Measurements from ENCODE around the gene ZBTB46. TPM values are rescaled to one million over a fixed set of nuclear protein-coding genes. Genes with fewer than 3 reads are reported as not detected.
A peak's percentile ranks its signal among the peaks of the same experiment; 100 is the strongest.

ZBTB46 gene
- total RNA-seq, 1 experiment from 2014 or later = 13.5 TPM

GRCh38 chr20:63701329-63702035 is 129.6 kb downstream of the ZBTB46 start:
- H3K36me3 ChIP-seq (replicated peaks; ENCODE audit: control insufficient read depth, insufficient read depth, low read length) = peaks cover 16% of the 10 kb centered on the region

GRCh38 chr20:63701051-63701328 is 130.1 kb downstream of the ZBTB46 start:
- DNase-seq = no peak
- no peak overlapping the region for H3K4me3 ChIP-seq (ENCODE audit: insufficient read depth, low read depth, low read length)
- H3K36me3 ChIP-seq (replicated peaks; ENCODE audit: control insufficient read depth, insufficient read depth, low read length) = peaks cover 11% of the 10 kb centered on the region
- no peaks in the 10 kb centered on the region; the same call in 1 of the 2 replicates for H3K27me3 ChIP-seq (ENCODE audit: control insufficient read depth, insufficient read depth, low read length)

More at GRCh38 chr20:63701329-63702035, 129.6 kb downstream of the ZBTB46 start:
- peak; percentile 51 for DNase-seq
- H3K4me3 ChIP-seq (ENCODE audit: insufficient read depth, low read depth, low read length) = no peak overlapping the region
- H3K27me3 ChIP-seq (ENCODE audit: control insufficient read depth, insufficient read depth, low read length) = no peaks in the 10 kb centered on the region; the same call in 1 of the 2 replicates

- peaks cover 9% of the 10 kb centered on the region for H3K36me3 ChIP-seq (replicated peaks; ENCODE audit: control insufficient read depth, insufficient read depth, low read length)
- H3K4me3 ChIP-seq (ENCODE audit: insufficient read depth, low read depth, low read length) = no peak overlapping the region
- peak; percentile 67 for DNase-seq
- H3K27me3 ChIP-seq (ENCODE audit: control insufficient read depth, insufficient read depth, low read length) = no peaks in the 10 kb centered on the region; the same call in 1 of the 2 replicates
These were observed 130.6 kb downstream of the ZBTB46 start for GRCh38 chr20:63700199-63701050.

- no peak for DNase-seq
- H3K27me3 ChIP-seq (ENCODE audit: control insufficient read depth, insufficient read depth, low read length) = no peaks in the 10 kb centered on the region; the same call in 1 of the 2 replicates
- H3K36me3 ChIP-seq (replicated peaks; ENCODE audit: control insufficient read depth, insufficient read depth, low read length) = peaks cover 3% of the 10 kb centered on the region
- H3K4me3 ChIP-seq (ENCODE audit: insufficient read depth, low read depth, low read length) = no peak overlapping the region
These were observed 131.4 kb downstream of the ZBTB46 start for GRCh38 chr20:63699466-63700198.

- peaks cover under 1% of the 10 kb centered on the region; the same call in 1 of the 2 replicates for H3K36me3 ChIP-seq (replicated peaks; ENCODE audit: control insufficient read depth, insufficient read depth, low read length)
- peak; percentile 78 for DNase-seq
- no peak overlapping the region for H3K4me3 ChIP-seq (ENCODE audit: insufficient read depth, low read depth, low read length)
- H3K27me3 ChIP-seq (ENCODE audit: control insufficient read depth, insufficient read depth, low read length) = no peaks in the 10 kb centered on the region; the same call in 1 of the 2 replicates
These were observed 132.2 kb downstream of the ZBTB46 start for GRCh38 chr20:63698739-63699465.

GRCh38 chr20:63697868-63698545 is 133.1 kb downstream of the ZBTB46 start:
- DNase-seq = peak; percentile 77

GRCh38 chr20:63697357-63697867 is 133.7 kb downstream of the ZBTB46 start:
- peak; percentile 79 for DNase-seq
- Histone ChIP-seq H3K4me3 (ENCODE audit: insufficient read depth, low read depth, low read length) (no peak overlapping the region), H3K36me3 (replicated peaks; ENCODE audit: control insufficient read depth, insufficient read depth, low read length) (peaks cover 1% of the 10 kb centered on the region; the same call in 1 of the 2 replicates), H3K27me3 (ENCODE audit: control insufficient read depth, insufficient read depth, low read length) (no peaks in the 10 kb centered on the region; the same call in 1 of the 2 replicates)

More at GRCh38 chr20:63697868-63698545, 133.1 kb downstream of the ZBTB46 start:
- Histone ChIP-seq H3K4me3 (ENCODE audit: insufficient read depth, low read depth, low read length) (no peak overlapping the region), H3K36me3 (replicated peaks; ENCODE audit: control insufficient read depth, insufficient read depth, low read length) (peaks cover 1% of the 10 kb centered on the region; the same call in 1 of the 2 replicates), H3K27me3 (ENCODE audit: control insufficient read depth, insufficient read depth, low read length) (no peaks in the 10 kb centered on the region; the same call in 1 of the 2 replicates)

- H3K27me3 ChIP-seq (ENCODE audit: control insufficient read depth, insufficient read depth, low read length) = no peaks in the 10 kb centered on the region; the same call in 1 of the 2 replicates
- peak; percentile 85 for DNase-seq
- peak within 1 kb of the TSS; percentile 37 for H3K4me3 ChIP-seq (ENCODE audit: insufficient read depth, low read depth, low read length)
- H3K36me3 ChIP-seq (replicated peaks; ENCODE audit: control insufficient read depth, insufficient read depth, low read length) = peaks cover 1% of the 10 kb centered on the region; the same call in 1 of the 2 replicates
These were observed 134.3 kb downstream of the ZBTB46 start, which contains the start of gene TNFRSF6B for GRCh38 chr20:63696628-63697356. Gene TNFRSF6B, plus strand, starts transcription at chr20:63696652. Its CDS starts 116 bp downstream, at chr20:63696768.

GRCh38 chr20:63696306-63696627 is 134.8 kb downstream of the ZBTB46 start:
- Histone ChIP-seq H3K36me3 (replicated peaks; ENCODE audit: control insufficient read depth, insufficient read depth, low read length) (peaks cover 1% of the 10 kb centered on the region; the same call in 1 of the 2 replicates), H3K27me3 (ENCODE audit: control insufficient read depth, insufficient read depth, low read length) (no peaks in the 10 kb centered on the region; the same call in 1 of the 2 replicates), H3K4me3 (ENCODE audit: insufficient read depth, low read depth, low read length) (no peak overlapping the region; the same call in 1 of the 2 replicates)
- DNase-seq = peak; percentile 97

GRCh38 chr20:63695424-63696305 is 135.4 kb downstream of the ZBTB46 start:
- Histone ChIP-seq H3K4me3 (ENCODE audit: insufficient read depth, low read depth, low read length) (no peak overlapping the region), H3K27me3 (ENCODE audit: control insufficient read depth, insufficient read depth, low read length) (no peaks in the 10 kb centered on the region; the same call in 1 of the 2 replicates), H3K36me3 (replicated peaks; ENCODE audit: control insufficient read depth, insufficient read depth, low read length) (peaks cover 1% of the 10 kb centered on the region; the same call in 1 of the 2 replicates)
- peak; percentile 80 for DNase-seq

GRCh38 chr20:63694584-63695423 is 136.3 kb downstream of the ZBTB46 start:
- H3K27me3 ChIP-seq (ENCODE audit: control insufficient read depth, insufficient read depth, low read length) = no peaks in the 10 kb centered on the region; the same call in 1 of the 2 replicates
- peaks cover 1% of the 10 kb centered on the region; the same call in 1 of the 2 replicates for H3K36me3 ChIP-seq (replicated peaks; ENCODE audit: control insufficient read depth, insufficient read depth, low read length)
- H3K4me3 ChIP-seq (ENCODE audit: insufficient read depth, low read depth, low read length) = no peak overlapping the region
- DNase-seq = peak; percentile 69
